ENCODE measurements around the gene PDE1A.

DNA sequence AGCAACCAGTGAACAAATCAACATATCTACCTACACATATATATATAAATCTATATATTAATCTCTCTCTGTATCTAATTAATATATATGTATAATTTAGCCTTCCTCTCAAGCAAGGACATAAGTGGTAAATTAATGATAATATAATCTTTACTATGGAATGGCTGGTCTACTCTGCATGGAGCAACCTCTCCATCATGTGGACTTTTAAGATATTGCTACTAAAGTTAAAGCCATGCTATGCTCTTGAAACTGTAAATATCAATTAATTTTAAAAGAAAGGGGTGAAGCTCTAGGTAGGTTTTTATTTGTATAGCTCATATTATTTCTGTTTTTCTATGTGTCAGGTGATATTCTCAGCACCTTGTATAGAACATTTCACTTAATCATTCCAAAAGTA, 294.2 kb downstream of the PDE1A start:
- TF ChIP-seq, protein P1, sequence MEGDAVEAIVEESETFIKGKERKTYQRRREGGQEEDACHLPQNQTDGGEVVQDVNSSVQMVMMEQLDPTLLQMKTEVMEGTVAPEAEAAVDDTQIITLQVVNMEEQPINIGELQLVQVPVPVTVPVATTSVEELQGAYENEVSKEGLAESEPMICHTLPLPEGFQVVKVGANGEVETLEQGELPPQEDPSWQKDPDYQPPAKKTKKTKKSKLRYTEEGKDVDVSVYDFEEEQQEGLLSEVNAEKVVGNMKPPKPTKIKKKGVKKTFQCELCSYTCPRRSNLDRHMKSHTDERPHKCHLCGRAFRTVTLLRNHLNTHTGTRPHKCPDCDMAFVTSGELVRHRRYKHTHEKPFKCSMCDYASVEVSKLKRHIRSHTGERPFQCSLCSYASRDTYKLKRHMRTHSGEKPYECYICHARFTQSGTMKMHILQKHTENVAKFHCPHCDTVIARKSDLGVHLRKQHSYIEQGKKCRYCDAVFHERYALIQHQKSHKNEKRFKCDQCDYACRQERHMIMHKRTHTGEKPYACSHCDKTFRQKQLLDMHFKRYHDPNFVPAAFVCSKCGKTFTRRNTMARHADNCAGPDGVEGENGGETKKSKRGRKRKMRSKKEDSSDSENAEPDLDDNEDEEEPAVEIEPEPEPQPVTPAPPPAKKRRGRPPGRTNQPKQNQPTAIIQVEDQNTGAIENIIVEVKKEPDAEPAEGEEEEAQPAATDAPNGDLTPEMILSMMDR (IDR thresholded peaks at IDR 0.05): no peak
- no peak for TF ChIP-seq POLR2AphosphoS5 (IDR thresholded peaks at IDR 0.05)
- TF ChIP-seq EP300 (IDR thresholded peaks at IDR 0.05): no peak
- no peak for TF ChIP-seq POLR2A (IDR thresholded peaks at IDR 0.05)

Data from suprapubic skin (tissue), 4 donors.